MM.1S (cell line): ENCODE data around the gene CCDC88A.
"Not testable (repeated sequence)": the region's sequence is repeated elsewhere in the genome, so short reads cannot be mapped to it uniquely, and the experiment has no call there.

Source experiments
- DNase-seq: peaks from one replicate; pipeline ENCODE4 v3.0.0-alpha.2; 2015
- H2AFZ ChIP-seq: fragments of 300-600 bp; sonication (generic); 2 replicates; pipeline ENCODE4 v1.6.0; 2016; ENCODE audit warnings: antibody characterized with exemption, low read length
- H3F3A ChIP-seq: fragments of 300-600 bp; sonication (generic); 2 replicates; pipeline ENCODE4 v1.6.1; 2016; ENCODE audit warnings: mild to moderate bottlenecking, antibody characterized with exemption, low read length, moderate library complexity, mixed read lengths; ENCODE audit not compliant: insufficient read depth
- H3K27ac ChIP-seq: fragments of 300-600 bp; sonication (generic); 2 replicates; pipeline ENCODE4 v1.5.1; 2016; ENCODE audit warnings: mild to moderate bottlenecking, low read length
- H3K27me3 ChIP-seq: fragments of 300-600 bp; sonication (generic); replicated peaks from 2 replicates; pipeline ENCODE4 v1.6.0; 2016; ENCODE audit warnings: low read length; ENCODE audit not compliant: insufficient read depth
- H3K36me3 ChIP-seq: fragments of 300-600 bp; sonication (generic); replicated peaks from 2 replicates; pipeline ENCODE4 v1.6.1; 2016; ENCODE audit warnings: mild to moderate bottlenecking, low read length, mixed read lengths; ENCODE audit not compliant: insufficient read depth
- H3K4me1 ChIP-seq: fragments of 300-600 bp; sonication (generic); 2 replicates; pipeline ENCODE4 v1.6.1; 2016; ENCODE audit warnings: low read length, mixed read lengths
- H3K4me2 ChIP-seq: fragments of 300-600 bp; sonication (generic); 2 replicates; pipeline ENCODE4 v1.6.0; 2016; ENCODE audit warnings: low read depth, low read length
- H3K4me3 ChIP-seq: fragments of 300-600 bp; sonication (generic); 2 replicates; pipeline ENCODE4 v1.5.1; 2016; ENCODE audit warnings: low read length, mixed read lengths
- H3K79me2 ChIP-seq: fragments of 300-600 bp; sonication (generic); 2 replicates; pipeline ENCODE4 v1.6.1; 2016; ENCODE audit warnings: mixed run types, low read length, mixed read lengths
- H3K9ac ChIP-seq: fragments of 300-600 bp; sonication (generic); 2 replicates; pipeline ENCODE4 v1.6.1; 2016; ENCODE audit warnings: low read length, mixed read lengths
- H3K9me2 ChIP-seq: fragments of 300-600 bp; sonication (generic); replicated peaks from 2 replicates; pipeline ENCODE4 v1.6.1; 2016; ENCODE audit warnings: mild to moderate bottlenecking, low read length, mixed read lengths; ENCODE audit not compliant: insufficient read depth
- H3K9me3 ChIP-seq: fragments of 300-600 bp; sonication (generic); replicated peaks from 2 replicates; pipeline ENCODE4 v1.6.1; 2016; ENCODE audit warnings: mild to moderate bottlenecking, low read length, mixed read lengths; ENCODE audit not compliant: insufficient read depth
- H4K20me1 ChIP-seq: fragments of 300-600 bp; sonication (generic); 2 replicates; pipeline ENCODE4 v1.6.1; 2016; ENCODE audit warnings: mild to moderate bottlenecking, low read length, moderate library complexity, mixed read lengths; ENCODE audit not compliant: insufficient read depth
- EZH2 ChIP-seq: fragments of 300-600 bp; sonication (generic); optimal IDR thresholded peaks from 2 replicates; pipeline ENCODE3; 2017; ENCODE audit warnings: low read depth, mild to moderate bottlenecking, antibody characterized with exemption, low read length, mixed read lengths
- EZH2phosphoT487 ChIP-seq: fragments of 300-600 bp; sonication (generic); IDR thresholded peaks from 2 replicates; pipeline ENCODE4 v1.6.1; 2018; ENCODE audit warnings: antibody characterized with exemption, low read length
- TF ChIP-seq, protein P1 (sequence below): fragments of 300-600 bp; sonication (generic); IDR thresholded peaks from 2 replicates; pipeline ENCODE4 v1.5.1; 2016; ENCODE audit warnings: antibody characterized with exemption, low read length, mixed read lengths

Gene CCDC88A

DNA sequence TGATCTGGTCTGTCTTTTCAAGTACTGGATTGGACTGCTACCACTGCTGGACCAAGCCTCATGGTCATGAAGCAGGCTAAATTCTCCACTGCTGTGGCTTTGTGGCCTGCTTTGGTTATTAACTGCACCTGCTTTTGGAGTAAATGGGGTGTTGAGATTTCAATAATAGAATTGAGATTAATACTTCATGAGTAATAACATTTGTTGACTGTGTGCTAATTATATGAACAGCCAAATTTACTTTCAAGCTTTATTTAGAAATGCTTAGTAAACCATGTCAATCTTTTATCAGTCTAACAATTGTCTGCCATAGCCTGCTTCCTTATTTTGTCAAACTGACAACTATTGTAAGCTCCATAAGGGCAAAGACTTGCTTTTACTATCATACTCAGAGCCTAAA is 123.3 kb downstream of the CCDC88A start:
- H3K27ac ChIP-seq: no peak overlapping the region
- no peaks in the 10 kb centered on the region for H3F3A ChIP-seq
- DNase-seq: no peak
- H3K4me2 ChIP-seq: no peak overlapping the region
- H3K27me3 ChIP-seq: no peaks in the 10 kb centered on the region
- TF ChIP-seq EZH2 (no peak), EZH2phosphoT487 (no peak)
- TF ChIP-seq, protein P1, sequence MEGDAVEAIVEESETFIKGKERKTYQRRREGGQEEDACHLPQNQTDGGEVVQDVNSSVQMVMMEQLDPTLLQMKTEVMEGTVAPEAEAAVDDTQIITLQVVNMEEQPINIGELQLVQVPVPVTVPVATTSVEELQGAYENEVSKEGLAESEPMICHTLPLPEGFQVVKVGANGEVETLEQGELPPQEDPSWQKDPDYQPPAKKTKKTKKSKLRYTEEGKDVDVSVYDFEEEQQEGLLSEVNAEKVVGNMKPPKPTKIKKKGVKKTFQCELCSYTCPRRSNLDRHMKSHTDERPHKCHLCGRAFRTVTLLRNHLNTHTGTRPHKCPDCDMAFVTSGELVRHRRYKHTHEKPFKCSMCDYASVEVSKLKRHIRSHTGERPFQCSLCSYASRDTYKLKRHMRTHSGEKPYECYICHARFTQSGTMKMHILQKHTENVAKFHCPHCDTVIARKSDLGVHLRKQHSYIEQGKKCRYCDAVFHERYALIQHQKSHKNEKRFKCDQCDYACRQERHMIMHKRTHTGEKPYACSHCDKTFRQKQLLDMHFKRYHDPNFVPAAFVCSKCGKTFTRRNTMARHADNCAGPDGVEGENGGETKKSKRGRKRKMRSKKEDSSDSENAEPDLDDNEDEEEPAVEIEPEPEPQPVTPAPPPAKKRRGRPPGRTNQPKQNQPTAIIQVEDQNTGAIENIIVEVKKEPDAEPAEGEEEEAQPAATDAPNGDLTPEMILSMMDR: no peak
- no peaks in the 10 kb centered on the region for H3K79me2 ChIP-seq
- H4K20me1 ChIP-seq: no peaks in the 10 kb centered on the region
- no peak overlapping the region for H3K4me3 ChIP-seq
- no peaks in the 10 kb centered on the region for H3K9me3 ChIP-seq
- no peaks in the 10 kb centered on the region for H3K9me2 ChIP-seq
- H3K9ac ChIP-seq: no peak overlapping the region
- no peaks in the 10 kb centered on the region for H3K36me3 ChIP-seq
- H2AFZ ChIP-seq: no peak overlapping the region
- H3K4me1 ChIP-seq: 0 out of 2 replicates have a peak, but pooled peaks cover 3% of the 10 kb centered on the region

DNA sequence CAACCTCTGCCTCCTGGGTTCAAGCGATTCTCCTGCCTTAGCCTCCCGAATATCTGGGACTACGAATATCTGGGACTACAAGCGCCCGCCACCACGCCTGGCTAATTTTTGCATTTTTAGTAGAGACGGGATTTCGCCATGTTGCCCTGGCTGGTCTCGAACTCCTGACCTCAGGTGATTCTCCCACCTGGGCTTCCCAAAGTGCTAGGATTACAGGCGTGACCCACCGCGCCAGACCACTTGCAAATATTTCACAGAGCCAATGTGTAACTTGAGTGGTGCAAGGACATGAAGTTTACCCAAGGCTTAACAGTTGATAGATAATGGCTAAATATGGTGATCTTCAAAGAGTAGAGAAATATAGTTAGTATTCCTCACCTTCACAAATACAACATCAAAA is 136.6 kb downstream of the CCDC88A start:
- Histone ChIP-seq H3K4me1 (no peaks in the 10 kb centered on the region), H3K9ac (no peak overlapping the region), H3K36me3 (no peaks in the 10 kb centered on the region), H3K4me2 (peak overlapping the region; percentile 71; the same call in 1 of the 2 replicates), H3K9me3 (no peaks in the 10 kb centered on the region), H3K27me3 (no peaks in the 10 kb centered on the region), H3F3A (no peaks in the 10 kb centered on the region), H2AFZ (no peak overlapping the region), H3K79me2 (no peaks in the 10 kb centered on the region), H3K27ac (no peak overlapping the region), H3K4me3 (no peak overlapping the region), H4K20me1 (no peaks in the 10 kb centered on the region), H3K9me2 (no peaks in the 10 kb centered on the region)
- DNase-seq: no peak
- TF ChIP-seq EZH2 (no peak), EZH2phosphoT487 (no peak)
- TF ChIP-seq, protein P1: no peak

DNA sequence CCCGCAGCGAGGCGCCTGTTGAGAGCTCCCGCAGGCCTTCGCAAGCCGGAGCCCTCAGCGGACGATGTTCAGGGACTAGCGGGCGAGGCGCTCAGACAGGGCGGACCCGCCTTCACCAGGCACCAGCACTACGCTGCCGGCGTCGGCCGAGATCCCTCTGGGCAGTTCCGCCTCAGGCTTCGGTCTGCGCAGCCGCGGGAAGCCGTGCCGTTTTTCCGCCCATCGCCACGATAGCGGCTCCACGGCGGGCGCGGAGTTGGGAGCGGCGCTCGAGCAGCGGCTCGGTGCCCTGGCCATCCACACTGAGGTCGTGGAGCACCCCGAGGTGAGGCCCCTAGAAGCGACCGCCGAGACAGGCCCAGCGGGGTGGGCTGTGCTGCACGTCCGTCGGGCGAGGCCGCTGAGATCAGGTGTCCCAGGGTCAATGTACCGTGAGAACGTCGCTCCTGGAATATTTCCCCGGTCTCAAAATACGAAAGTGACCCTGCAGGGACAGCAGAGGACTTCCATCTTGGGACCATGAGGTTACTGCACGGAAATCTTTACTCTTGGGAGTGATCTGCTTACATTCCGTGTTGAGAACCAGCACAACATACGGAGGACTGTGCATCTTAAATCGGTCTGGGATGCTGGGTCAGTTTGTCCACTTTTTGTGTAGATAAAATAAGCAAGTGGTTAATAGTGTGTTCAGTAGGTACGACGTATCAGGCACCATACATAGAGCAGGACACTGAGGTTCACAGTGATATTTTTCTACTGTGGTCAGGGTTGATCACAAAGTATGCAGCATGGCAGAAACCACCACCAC is 137.3 kb downstream of the CCDC88A start:
- peak overlapping the region; percentile 89 for H3K4me3 ChIP-seq
- no peaks in the 10 kb centered on the region for H3K9me3 ChIP-seq
- H3K36me3 ChIP-seq: no peaks in the 10 kb centered on the region
- H3F3A ChIP-seq: no peaks in the 10 kb centered on the region
- H3K27ac ChIP-seq: no peak overlapping the region
- H3K4me1 ChIP-seq: no peaks in the 10 kb centered on the region
- TF ChIP-seq, protein P1: no peak
- TF ChIP-seq EZH2phosphoT487 (no peak), EZH2 (no peak)
- H3K27me3 ChIP-seq: no peaks in the 10 kb centered on the region
- H3K9me2 ChIP-seq: no peaks in the 10 kb centered on the region
- peak overlapping the region; percentile 71 for H3K4me2 ChIP-seq
- peak; percentile 87 for DNase-seq
- no peaks in the 10 kb centered on the region for H3K79me2 ChIP-seq
- H4K20me1 ChIP-seq: no peaks in the 10 kb centered on the region
- H3K9ac ChIP-seq: peak overlapping the region; percentile 71
- H2AFZ ChIP-seq: peak overlapping the region; percentile 98

DNA sequence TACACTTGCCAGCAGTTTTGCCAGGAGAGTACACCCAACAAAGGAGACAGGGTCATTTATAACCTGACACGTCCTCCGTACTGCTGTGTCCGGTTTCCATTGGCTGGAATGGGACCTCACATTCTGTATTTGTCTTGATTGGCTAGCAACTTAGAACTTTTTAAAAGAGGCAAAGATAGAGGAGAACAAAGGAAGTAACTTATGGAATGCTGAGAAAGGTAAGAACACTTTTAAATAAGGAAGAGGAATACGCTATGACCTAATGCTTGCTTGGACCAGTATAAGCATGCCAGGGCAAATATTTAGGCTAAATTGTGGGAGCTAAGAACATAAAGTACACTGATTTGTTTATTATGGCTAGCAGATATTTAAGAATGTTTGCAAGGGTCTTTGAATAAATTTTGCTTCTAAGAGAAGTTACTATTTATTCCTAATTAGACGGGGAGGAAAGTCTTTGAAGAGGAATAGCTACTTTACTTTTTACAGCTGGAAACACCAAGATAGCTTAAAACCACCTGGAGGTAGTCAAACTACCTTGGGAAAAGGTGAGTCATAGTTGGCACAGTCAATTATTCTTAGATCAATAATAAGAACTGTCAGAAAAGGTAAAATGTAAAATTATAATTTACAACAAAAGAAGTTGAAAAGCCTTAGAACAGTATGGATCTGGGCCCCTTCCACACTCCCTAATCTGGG is 138.7 kb downstream of the CCDC88A start:
- H3K27me3 ChIP-seq, H3K79me2 ChIP-seq, H3K36me3 ChIP-seq, H3K9me3 ChIP-seq, H3K9ac ChIP-seq, H3K9me2 ChIP-seq, H3F3A ChIP-seq, DNase-seq, H4K20me1 ChIP-seq, H3K27ac ChIP-seq, H3K4me2 ChIP-seq, H3K4me1 ChIP-seq, H3K4me3 ChIP-seq: not testable (repeated sequence)
- H2AFZ ChIP-seq: peak overlapping the region; percentile 98; the same call in 1 of the 2 replicates

DNA sequence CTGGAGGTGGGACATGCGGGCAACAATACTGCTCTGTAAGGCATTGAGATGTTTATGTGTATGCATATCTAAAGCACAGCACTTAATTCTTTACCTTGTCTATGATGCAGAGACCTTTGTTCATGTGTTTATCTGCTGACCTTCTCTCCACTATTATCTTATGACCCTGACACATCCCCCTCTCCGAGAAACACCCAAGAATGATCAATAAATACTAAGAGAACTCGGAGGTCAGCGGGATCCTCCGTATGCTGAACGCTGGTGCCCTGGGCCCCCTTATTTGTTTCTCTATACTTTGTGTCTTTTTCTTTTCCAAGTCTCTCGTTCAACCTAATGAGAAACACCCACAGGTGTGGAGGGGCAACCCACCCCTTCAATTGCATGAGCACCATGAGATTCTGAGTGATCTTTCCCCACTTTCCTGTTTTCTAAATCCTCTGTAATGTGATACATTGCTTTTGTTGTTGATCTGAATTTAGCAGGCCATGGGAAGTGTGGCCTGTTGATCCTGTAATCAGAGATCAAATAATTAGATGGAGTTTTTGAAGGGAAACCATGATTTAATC is 139.7 kb downstream of the CCDC88A start:
- not testable (repeated sequence) for H3K36me3 ChIP-seq, H3K9me3 ChIP-seq, H3K9me2 ChIP-seq, H3F3A ChIP-seq, H3K4me3 ChIP-seq, H3K79me2 ChIP-seq, H3K4me2 ChIP-seq, DNase-seq, H3K4me1 ChIP-seq, H3K27ac ChIP-seq, H4K20me1 ChIP-seq, H3K9ac ChIP-seq, H2AFZ ChIP-seq, H3K27me3 ChIP-seq
